Mesenchymal stem cell (in vitro differentiated cells and primary cell): ENCODE results near the gene SNTN. TPM values are rescaled to one million over a fixed set of nuclear protein-coding genes. Genes with fewer than 3 reads are reported as not detected.

Experiments used
- DNase-seq: peaks from one replicate; pipeline ENCODE4 v3.0.0-alpha.2; 2013
- H2AFZ ChIP-seq: one replicate; pipeline ENCODE4 v1.6.1; 2013; ENCODE audit warnings: low read depth, mild to moderate bottlenecking, control low read depth, inconsistent platforms, low read length, moderate library complexity
- H2AK5ac ChIP-seq: 2 replicates; pipeline ENCODE4 v1.6.1; 2013; ENCODE audit warnings: low read length, moderate library complexity, mild to moderate bottlenecking, inconsistent platforms; ENCODE audit not compliant: severe bottlenecking
- H2BK120ac ChIP-seq: one replicate; pipeline ENCODE4 v1.6.1; 2013; ENCODE audit warnings: low read depth, mild to moderate bottlenecking, inconsistent platforms, low read length, moderate library complexity
- H2BK12ac ChIP-seq, 2 experiments: one replicate each; pipeline ENCODE4 v1.6.1; 2013; ENCODE audit warnings: inconsistent platforms in 2 of 2, low read length in 2 of 2, mild to moderate bottlenecking in 2 of 2, moderate library complexity in 2 of 2, control low read depth in 1 of 2
- H2BK15ac ChIP-seq: one replicate; pipeline ENCODE4 v1.6.1; 2013; ENCODE audit warnings: mild to moderate bottlenecking, low read depth, inconsistent platforms; ENCODE audit not compliant: poor library complexity, severe bottlenecking
- H2BK5ac ChIP-seq: 2 replicates; pipeline ENCODE4 v1.6.1; 2013; ENCODE audit warnings: low read depth, mild to moderate bottlenecking, low read length, control low read depth, inconsistent platforms; ENCODE audit not compliant: poor library complexity, severe bottlenecking
- H3K14ac ChIP-seq, 2 experiments: one replicate each; pipeline ENCODE4 v1.6.1; 2013; ENCODE audit warnings: inconsistent platforms in 2 of 2, low read length in 2 of 2, control low read depth in 1 of 2, mild to moderate bottlenecking in 1 of 2, moderate library complexity in 1 of 2
- H3K18ac ChIP-seq, 2 experiments: one replicate each; pipeline ENCODE4 v1.6.1; 2013; ENCODE audit warnings: inconsistent platforms in 2 of 2, low read length in 2 of 2, control low read depth in 1 of 2, low read depth in 1 of 2, mild to moderate bottlenecking in 1 of 2
- H3K23ac ChIP-seq, 2 experiments: one replicate each; pipeline ENCODE4 v1.6.1; 2013; ENCODE audit warnings: inconsistent platforms in 2 of 2, low read length in 2 of 2, mild to moderate bottlenecking in 2 of 2, moderate library complexity in 2 of 2, control low read depth in 1 of 2
- H3K27ac ChIP-seq: 2 replicates; pipeline ENCODE4 v1.5.1; 2013; ENCODE audit warnings: mild to moderate bottlenecking, moderate library complexity, low read length, control low read depth, inconsistent platforms; ENCODE audit not compliant: poor library complexity, severe bottlenecking
- H3K27me3 ChIP-seq, 2 experiments: 2 replicates each; pipeline versions ENCODE4 v1.6.1 to v1.7.0; 2013; ENCODE audit warnings: low read length in 2 of 2, mild to moderate bottlenecking in 2 of 2, moderate library complexity in 2 of 2, control low read depth in 1 of 2, inconsistent platforms in 1 of 2; ENCODE audit not compliant: control insufficient read depth in 1 of 2, insufficient read depth in 1 of 2
- H3K36me3 ChIP-seq, 2 experiments: 2 replicates each; pipeline versions ENCODE4 v1.6.1 to v1.7.0; 2013; ENCODE audit warnings: low read length in 2 of 2, control low read depth in 1 of 2, inconsistent platforms in 1 of 2, low read depth in 1 of 2, mild to moderate bottlenecking in 1 of 2; ENCODE audit not compliant: insufficient read depth in 2 of 2, control insufficient read depth in 1 of 2
- H3K4ac ChIP-seq, 2 experiments: one replicate each; pipeline ENCODE4 v1.6.1; 2013; ENCODE audit warnings: inconsistent platforms in 2 of 2, low read length in 2 of 2, mild to moderate bottlenecking in 2 of 2, moderate library complexity in 2 of 2, control low read depth in 1 of 2, low read depth in 1 of 2
- H3K4me1 ChIP-seq: 2 replicates; pipeline ENCODE4 v1.6.1; 2013; ENCODE audit warnings: low read depth, low read length, control low read depth; ENCODE audit not compliant: control insufficient read depth, insufficient read depth
- H3K4me2 ChIP-seq: 2 replicates; pipeline ENCODE4 v1.6.1; 2013; ENCODE audit warnings: low read length, mild to moderate bottlenecking, inconsistent platforms; ENCODE audit not compliant: poor library complexity, severe bottlenecking
- H3K4me3 ChIP-seq, 2 experiments: 2 replicates each; pipeline versions ENCODE4 v1.5.1 to v1.7.0; 2013; ENCODE audit warnings: low read length in 2 of 2, mild to moderate bottlenecking in 2 of 2, control low read depth in 1 of 2, low read depth in 1 of 2; ENCODE audit not compliant: insufficient read depth in 1 of 2
- H3K79me1 ChIP-seq: replicated peaks from 2 replicates; pipeline ENCODE4 v1.6.1; 2013; ENCODE audit warnings: mild to moderate bottlenecking, control low read depth, low read length, inconsistent platforms; ENCODE audit not compliant: poor library complexity, severe bottlenecking
- H3K9ac ChIP-seq: 2 replicates; pipeline ENCODE4 v1.7.0; 2013; ENCODE audit warnings: mild to moderate bottlenecking, low read length, moderate library complexity
- H3K9me3 ChIP-seq: 2 replicates; pipeline ENCODE4 v1.7.0; 2013; ENCODE audit warnings: mild to moderate bottlenecking, low read length; ENCODE audit not compliant: control insufficient read depth
- H4K8ac ChIP-seq: one replicate; pipeline ENCODE4 v1.6.1; 2013; ENCODE audit warnings: inconsistent platforms, mild to moderate bottlenecking, low read length, moderate library complexity
- H4K91ac ChIP-seq: one replicate; pipeline ENCODE4 v1.6.1; 2013; ENCODE audit warnings: mild to moderate bottlenecking, low read length, inconsistent platforms
- WGBS: methylation state at CpG from one replicate; pipeline ENCODE4 v1.1.7; 2013; ENCODE audit warnings: mixed read lengths; 5-methylcytosine and 5-hydroxymethylcytosine counted together
- polyA plus RNA-seq, 2 experiments: library from polyadenylated mRNA; stranded (reverse); fragments of 200-250 nt; gene quantifications; one replicate each; pipeline ENCODE4 v1.2.3, GENCODE V29; 2013

SNTN gene
- not detected for polyA plus RNA-seq (2013, experiment 1 of 2)
- not detected for polyA plus RNA-seq (2013, experiment 2 of 2)

DNA sequence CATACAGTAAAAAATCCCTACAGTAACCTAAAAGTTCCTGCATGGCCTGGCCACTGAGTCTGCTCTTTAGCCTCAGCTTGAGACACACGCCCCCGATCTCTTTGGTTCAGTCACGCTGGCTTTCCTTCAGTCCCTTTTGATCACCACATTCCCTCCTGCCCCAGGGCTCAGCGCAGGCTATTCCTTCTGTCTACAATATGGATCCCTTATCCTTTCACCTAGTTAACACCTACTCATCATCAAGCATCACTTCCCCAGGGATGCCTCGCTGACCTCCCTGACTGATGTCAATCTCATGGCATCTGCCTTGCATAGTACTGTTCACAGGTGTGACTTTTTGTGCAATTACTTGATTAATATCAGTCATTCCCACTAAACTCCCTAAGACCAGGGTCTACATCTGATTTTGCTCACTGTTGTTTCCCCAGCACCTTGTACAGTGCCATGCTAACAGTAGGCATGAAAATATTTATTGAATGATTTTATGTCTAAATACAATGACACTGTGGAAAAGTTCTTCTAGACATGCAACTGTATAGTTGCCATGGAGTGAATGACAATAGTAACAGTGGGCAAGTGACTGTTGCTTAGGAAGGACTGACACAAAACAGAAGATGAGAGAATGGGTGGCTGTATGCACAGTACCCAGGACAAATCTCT, at the start of gene SNTN:
SNTN (plus strand) TSS at position 610 of the 660 bp plus-strand sequence; CDS start at position 623, 13 bp downstream.
- H3K36me3 ChIP-seq: no peaks in the 10 kb centered on the region
- DNase-seq: no peak
- H2BK120ac ChIP-seq: no peak within 1 kb of the TSS
- no peaks in the 10 kb centered on the region for H3K9me3 ChIP-seq
- no peak within 1 kb of the TSS for H2AFZ ChIP-seq
- H3K4me2 ChIP-seq: no peak within 1 kb of the TSS
- H3K27ac ChIP-seq: no peak within 1 kb of the TSS
- no peak within 1 kb of the TSS for H4K8ac ChIP-seq
- H3K27me3 ChIP-seq: no peaks in the 10 kb centered on the region
- 64% methylated on average over 5 of the region's 5 CpGs for WGBS
- no peak within 1 kb of the TSS for H4K91ac ChIP-seq
- H2BK5ac ChIP-seq: no peak within 1 kb of the TSS
- no peak within 1 kb of the TSS for H2BK12ac ChIP-seq
- H2BK15ac ChIP-seq: no peak within 1 kb of the TSS
- H3K4me3 ChIP-seq: no peak within 1 kb of the TSS
- H3K14ac ChIP-seq: no peak within 1 kb of the TSS
- H3K4me1 ChIP-seq: no peaks in the 10 kb centered on the region
- no peak within 1 kb of the TSS for H3K9ac ChIP-seq
- H3K4ac ChIP-seq: no peak within 1 kb of the TSS
- no peak within 1 kb of the TSS for H3K23ac ChIP-seq
- no peak within 1 kb of the TSS for H2AK5ac ChIP-seq
- H3K79me1 ChIP-seq: no peaks in the 10 kb centered on the region
- no peak within 1 kb of the TSS for H3K18ac ChIP-seq

DNA sequence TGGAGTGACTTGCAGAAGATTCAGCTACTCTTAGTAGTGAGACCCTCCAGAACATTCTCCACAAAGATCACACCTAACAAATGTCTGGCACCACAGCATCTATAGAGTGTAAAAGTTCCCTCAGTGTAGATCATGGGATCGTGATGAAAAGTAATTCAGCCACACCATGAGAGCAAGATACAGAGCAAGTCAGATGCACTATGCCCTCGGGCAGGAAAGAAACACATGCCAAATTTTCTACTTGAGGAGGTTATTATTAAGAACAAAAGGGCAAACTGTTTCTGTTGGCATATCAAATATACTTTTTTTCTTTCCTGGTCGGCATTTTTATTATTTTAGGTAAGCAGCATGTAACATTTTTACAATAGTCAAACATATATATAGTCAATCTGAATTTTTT, 44.8 kb upstream of the SNTN start:
- 61% methylated on average over 2 of the region's 3 CpGs for WGBS
- H3K18ac ChIP-seq: no peak overlapping the region

DNA sequence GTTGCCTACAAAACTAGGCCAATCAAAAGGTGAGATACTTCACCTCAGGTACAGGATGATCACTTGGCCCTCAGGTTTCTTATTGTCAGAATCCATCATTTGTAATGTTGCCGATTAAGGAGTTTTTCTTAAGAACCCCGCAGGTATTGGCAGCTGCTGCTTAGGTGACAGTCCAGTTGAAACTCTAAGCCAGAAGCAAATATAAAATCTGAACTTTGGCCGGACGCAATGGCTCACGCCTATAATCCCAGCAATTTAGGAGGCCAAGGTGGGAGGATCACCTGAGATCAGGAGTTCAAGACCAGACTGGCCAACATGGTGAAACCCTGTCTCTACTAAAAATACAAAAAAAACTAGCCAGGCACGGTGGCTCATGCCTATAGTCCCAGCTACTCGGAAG, 43.1 kb upstream of the SNTN start:
- no peak for DNase-seq
- Histone ChIP-seq H3K27ac (no peak overlapping the region), H4K91ac (no peak overlapping the region), H2BK15ac (no peak overlapping the region), H3K36me3 (no peaks in the 10 kb centered on the region), H2AK5ac (no peak overlapping the region), H3K23ac (no peak overlapping the region), H2BK12ac (no peak overlapping the region), H3K18ac (no peak overlapping the region), H3K9me3 (no peaks in the 10 kb centered on the region), H2BK120ac (no peak overlapping the region), H3K4me2 (no peak overlapping the region), H3K14ac (no peak overlapping the region), H3K79me1 (no peaks in the 10 kb centered on the region), H3K4me1 (no peaks in the 10 kb centered on the region), H2BK5ac (no peak overlapping the region), H2AFZ (no peak overlapping the region), H3K27me3 (no peaks in the 10 kb centered on the region), H3K4ac (no peak overlapping the region), H3K4me3 (no peak overlapping the region), H3K9ac (no peak overlapping the region), H4K8ac (no peak overlapping the region)
- WGBS: 84% methylated on average over 7 of the region's 7 CpGs

More for the DNA sequence above, 44.8 kb upstream of the SNTN start:
- no peak overlapping the region for H2AFZ ChIP-seq
- no peak overlapping the region for H2AK5ac ChIP-seq
- no peak overlapping the region for H4K8ac ChIP-seq
- no peak overlapping the region for H2BK15ac ChIP-seq
- no peak overlapping the region for H3K4me3 ChIP-seq
- H3K9ac ChIP-seq: no peak overlapping the region
- no peaks in the 10 kb centered on the region for H3K79me1 ChIP-seq
- H3K23ac ChIP-seq: no peak overlapping the region
- H3K27ac ChIP-seq: no peak overlapping the region
- no peaks in the 10 kb centered on the region for H3K9me3 ChIP-seq
- H3K27me3 ChIP-seq: no peaks in the 10 kb centered on the region
- H2BK12ac ChIP-seq: no peak overlapping the region
- no peaks in the 10 kb centered on the region for H3K36me3 ChIP-seq
- no peak overlapping the region for H2BK5ac ChIP-seq
- H3K14ac ChIP-seq: no peak overlapping the region
- H3K4me1 ChIP-seq: no peaks in the 10 kb centered on the region
- DNase-seq: no peak
- no peak overlapping the region for H3K4me2 ChIP-seq
- H4K91ac ChIP-seq: no peak overlapping the region
- no peak overlapping the region for H3K4ac ChIP-seq
- H2BK120ac ChIP-seq: no peak overlapping the region

DNA sequence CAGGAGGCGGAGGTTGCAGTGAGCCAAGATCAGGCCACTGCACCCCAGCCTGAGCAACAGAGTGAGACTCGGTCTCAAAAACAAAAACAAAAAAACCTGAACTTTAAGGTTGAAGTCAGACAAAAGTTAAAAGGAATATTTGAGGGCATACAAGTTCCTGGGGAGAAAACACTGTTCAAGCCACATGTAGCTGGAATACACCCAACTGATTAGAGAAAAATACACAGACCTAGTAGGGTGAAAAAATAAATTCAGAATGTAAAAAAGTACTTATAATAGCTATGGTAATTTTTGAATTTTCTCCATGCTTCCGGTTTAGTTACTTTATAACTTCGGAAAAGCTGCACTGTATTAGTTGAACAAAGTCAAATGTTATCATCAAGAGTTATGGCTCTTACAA, 42.6 kb upstream of the SNTN start:
- Histone ChIP-seq H3K9ac (no peak overlapping the region), H2BK15ac (no peak overlapping the region), H3K4ac (no peak overlapping the region), H2BK12ac (no peak overlapping the region), H3K27me3 (no peaks in the 10 kb centered on the region), H2BK120ac (no peak overlapping the region), H3K4me3 (no peak overlapping the region), H2AFZ (no peak overlapping the region), H2BK5ac (no peak overlapping the region), H3K23ac (no peak overlapping the region), H3K18ac (no peak overlapping the region), H3K4me1 (no peaks in the 10 kb centered on the region), H3K4me2 (no peak overlapping the region), H2AK5ac (no peak overlapping the region), H3K14ac (no peak overlapping the region), H3K79me1 (no peaks in the 10 kb centered on the region), H3K27ac (no peak overlapping the region), H4K8ac (no peak overlapping the region), H3K36me3 (no peaks in the 10 kb centered on the region), H4K91ac (no peak overlapping the region), H3K9me3 (no peaks in the 10 kb centered on the region)
- no peak for DNase-seq
- whole genome bisulfite sequencing: 87% methylated on average over 1 of the region's 4 CpGs
